Measurements from ENCODE around the gene IRGQ.
"Not testable (repeated sequence)": the region's sequence is repeated elsewhere in the genome, so short reads cannot be mapped to it uniquely, and the experiment has no call there.

The IRGQ gene

GRCh38 chr19:43595999-43596841 lies at the start of gene IRGQ, which contains the start of gene ZNF576:
TSS of gene IRGQ (minus strand) at chr19:43596134. CDS start at chr19:43595338, 796 bp downstream.
TSS of gene ZNF576 (plus strand) at chr19:43596595. CDS start at chr19:43597109, 514 bp downstream.
- peak; percentile 98 for DNase-seq

DNA sequence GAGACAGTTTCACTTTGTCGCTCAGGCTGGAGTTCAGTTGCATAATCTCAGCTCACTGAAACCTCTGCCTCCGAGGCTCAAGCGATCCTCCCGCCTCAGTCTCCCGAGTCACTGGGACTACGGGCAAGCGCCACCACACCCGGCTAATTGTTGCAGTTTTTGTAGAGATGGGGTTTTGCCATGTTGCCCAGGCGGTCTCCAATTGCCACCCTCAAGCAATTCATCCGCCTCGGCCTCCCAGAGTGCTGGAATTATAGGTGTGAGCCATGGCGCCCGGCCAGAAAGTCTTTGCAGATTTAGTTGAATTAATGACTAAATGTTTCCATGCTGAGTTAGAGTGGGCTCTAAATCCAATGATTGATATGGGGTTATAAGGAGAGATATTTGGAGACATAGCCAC lies 48.2 kb upstream of the IRGQ start:
- DNase-seq = no peak

DNA sequence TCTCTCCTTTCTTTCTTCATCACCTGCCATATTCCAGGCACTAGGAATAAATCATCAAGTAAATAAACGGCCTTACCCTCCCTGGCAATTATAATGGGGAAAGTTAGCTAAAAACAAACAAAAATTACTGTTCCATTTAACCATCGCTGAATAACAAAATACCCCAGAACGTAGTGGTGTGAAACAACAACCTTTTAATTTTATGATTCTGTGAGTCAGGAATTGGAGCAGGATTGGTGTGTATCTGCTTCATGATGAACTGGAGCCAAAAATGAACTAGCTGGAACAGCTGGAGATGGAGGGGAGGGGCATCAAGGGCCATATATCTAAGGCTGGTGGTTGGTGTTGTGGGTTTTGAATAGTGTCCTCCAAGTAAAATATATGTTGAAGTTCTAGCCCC lies 47.4 kb upstream of the IRGQ start:
- DNase-seq = no peak

DNA sequence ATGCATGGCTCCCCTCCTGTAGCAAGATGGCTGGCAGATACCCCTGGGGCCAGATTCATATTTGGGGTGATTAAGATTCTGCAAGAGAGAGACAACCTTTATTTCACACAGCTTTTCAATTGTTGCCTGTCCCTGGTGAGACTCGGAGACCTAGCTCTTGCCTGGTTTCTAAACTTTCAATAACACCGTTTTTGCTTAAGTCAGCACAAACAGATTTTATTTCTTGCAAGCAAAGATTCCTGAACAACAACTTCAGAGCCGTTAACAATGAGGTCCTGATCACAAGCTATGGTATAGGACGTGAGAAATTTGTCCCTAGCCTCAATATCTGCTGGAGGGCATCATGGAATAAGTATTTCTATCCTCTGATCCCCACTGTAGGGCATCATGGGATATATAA lies 46.6 kb upstream of the IRGQ start:
- no peak for DNase-seq

DNA sequence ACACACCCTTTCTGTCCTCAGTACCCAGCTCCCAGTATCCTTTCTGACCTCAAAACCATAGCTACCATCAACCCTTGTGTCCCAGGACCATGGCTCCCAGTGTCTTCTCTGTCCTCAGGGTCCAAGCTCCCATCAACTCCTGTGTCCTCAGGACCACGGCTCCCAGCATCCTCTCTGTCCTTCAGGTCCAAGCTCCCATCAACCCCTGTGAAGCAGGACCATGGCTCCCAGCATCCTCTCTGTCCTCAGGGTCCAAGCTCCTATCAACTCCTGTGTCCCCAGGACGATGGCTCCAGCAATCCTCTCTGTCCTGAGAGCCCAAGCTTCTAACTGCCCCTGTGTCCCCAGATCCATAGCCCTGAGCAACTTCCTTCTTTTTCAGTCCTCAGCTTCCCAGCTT lies 45.4 kb upstream of the IRGQ start:
- DNase-seq = no peak

- no peak for DNase-seq
These were observed 44.5 kb upstream of the IRGQ start for GRCh38 chr19:43640424-43640757.

- DNase-seq = no peak
These were observed 43.8 kb upstream of the IRGQ start, which contains the start of gene CADM4 for GRCh38 chr19:43639519-43640423. TSS of gene CADM4 (minus strand) at chr19:43639850. CDS start at chr19:43639790, 60 bp downstream.

DNA sequence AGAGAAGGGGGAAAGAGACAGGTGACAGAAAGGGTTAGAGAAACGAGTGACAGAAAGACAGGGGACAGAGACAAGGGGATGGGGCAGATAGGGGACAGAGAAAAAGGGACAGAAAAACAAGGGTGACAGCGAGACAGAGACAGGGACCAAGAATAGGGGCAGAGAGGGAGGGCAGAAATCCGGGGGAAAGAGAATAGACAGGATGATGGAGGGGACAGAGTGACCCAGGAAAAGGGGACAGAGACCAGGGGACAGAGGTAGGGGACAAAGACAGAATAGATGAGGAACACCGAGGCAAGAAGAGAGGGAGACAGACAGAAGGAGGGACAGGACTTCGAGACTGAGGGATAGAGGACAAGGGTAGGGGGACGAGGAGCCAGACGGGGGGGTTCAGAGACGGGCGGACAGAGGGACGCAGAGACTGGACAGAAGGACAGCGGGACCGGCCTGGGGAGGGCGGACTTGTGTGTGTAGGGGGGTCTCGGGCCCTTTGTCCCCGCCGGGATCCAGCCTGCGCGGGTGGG lies 43.1 kb upstream of the IRGQ start:
- DNase-seq = no peak

DNA sequence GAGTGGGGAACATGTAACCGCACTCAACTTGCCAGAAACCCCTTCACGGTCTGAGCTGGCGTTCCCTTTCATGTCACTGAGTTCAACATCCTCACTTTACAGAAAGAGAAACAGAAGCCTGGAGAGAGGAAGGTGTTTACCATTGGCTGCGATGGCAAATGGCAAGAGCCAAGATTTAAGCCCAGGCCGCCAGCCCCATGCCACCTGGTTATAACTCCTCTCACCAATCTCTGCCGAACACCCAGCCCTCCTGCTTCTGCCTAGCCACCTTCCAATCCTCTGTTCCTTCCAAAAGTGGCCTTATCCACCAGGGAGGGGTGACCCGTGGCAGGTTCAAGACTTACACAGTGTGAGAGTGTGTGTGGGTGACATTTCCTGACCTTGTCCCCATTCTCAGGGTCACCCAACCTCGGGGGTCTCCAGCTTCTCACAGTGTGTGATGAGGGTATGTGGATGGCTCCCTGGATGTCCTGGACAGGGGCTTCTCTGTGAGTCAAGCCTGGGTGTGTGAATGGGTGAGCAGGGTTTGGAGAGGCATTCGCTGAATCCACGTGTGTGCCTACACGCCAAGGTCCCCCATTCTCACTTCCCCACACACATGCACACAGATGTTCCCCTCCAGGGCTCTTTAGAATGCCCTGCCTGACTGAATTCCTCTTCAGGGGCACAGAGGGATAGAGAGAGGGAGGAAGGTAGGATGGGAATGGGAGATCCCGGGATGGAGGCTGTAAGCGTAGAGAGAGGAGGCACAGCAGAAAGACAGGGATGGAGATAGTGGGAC lies 42.5 kb upstream of the IRGQ start:
- no peak for DNase-seq

GRCh38 chr19:43636121-43636683 lies 40.3 kb upstream of the IRGQ start:
- no peak for DNase-seq

- not testable (repeated sequence) for DNase-seq
These were observed 39.6 kb upstream of the IRGQ start for GRCh38 chr19:43635561-43635940.

- no peak for DNase-seq
These were observed 39.1 kb upstream of the IRGQ start for GRCh38 chr19:43634872-43635560.

GRCh38 chr19:43634506-43634871 lies 38.6 kb upstream of the IRGQ start:
- DNase-seq = no peak

DNA sequence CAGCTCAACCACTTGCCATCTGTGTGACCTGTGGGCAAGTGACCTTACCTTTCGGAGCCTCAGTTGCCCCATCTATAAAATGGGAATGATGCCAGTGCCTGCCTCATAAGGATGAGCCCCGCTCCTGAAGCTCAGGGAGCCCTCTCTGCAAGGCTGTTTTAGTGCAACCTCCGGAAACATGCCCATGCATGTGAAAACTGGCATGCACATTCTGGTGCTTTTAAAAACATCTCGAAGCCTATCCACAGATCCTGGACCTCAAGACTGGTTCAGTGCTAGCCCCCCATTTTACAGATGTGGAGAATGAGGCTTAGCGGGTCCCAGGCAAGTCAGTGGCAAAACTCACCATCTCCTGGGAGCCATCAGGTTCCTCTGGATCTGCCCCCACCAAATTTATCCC lies 38.1 kb upstream of the IRGQ start:
- no peak for DNase-seq

- DNase-seq = no peak
These were observed 37.6 kb upstream of the IRGQ start for GRCh38 chr19:43633520-43633919.

- no peak for DNase-seq
These were observed 35.6 kb upstream of the IRGQ start for GRCh38 chr19:43631491-43631890.

- no peak for DNase-seq
These were observed 32.9 kb upstream of the IRGQ start for GRCh38 chr19:43628646-43629326.

DNA sequence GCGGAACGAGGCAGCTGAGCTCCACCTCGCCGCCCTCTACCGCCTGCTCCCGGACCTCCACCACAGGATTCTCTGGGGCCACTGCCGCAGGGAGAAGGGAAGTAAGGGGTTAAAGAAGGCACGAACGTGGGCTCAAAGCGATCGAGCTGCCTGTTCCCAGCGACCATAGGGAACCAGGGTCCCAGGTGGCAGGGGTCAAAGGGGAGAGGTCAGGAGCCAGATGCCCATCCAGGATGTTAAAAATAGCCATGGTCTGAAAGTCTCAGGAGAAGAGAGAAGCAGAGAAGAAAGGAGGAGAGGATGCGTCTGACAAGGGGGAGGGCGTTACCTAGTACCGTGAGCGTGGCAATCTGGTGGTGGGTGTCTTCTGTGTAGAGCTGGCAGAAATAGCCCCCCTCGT lies 30.9 kb upstream of the IRGQ start:
- DNase-seq = no peak

GRCh38 chr19:43625918-43626579 lies 30.1 kb upstream of the IRGQ start:
- no peak for DNase-seq

DNA sequence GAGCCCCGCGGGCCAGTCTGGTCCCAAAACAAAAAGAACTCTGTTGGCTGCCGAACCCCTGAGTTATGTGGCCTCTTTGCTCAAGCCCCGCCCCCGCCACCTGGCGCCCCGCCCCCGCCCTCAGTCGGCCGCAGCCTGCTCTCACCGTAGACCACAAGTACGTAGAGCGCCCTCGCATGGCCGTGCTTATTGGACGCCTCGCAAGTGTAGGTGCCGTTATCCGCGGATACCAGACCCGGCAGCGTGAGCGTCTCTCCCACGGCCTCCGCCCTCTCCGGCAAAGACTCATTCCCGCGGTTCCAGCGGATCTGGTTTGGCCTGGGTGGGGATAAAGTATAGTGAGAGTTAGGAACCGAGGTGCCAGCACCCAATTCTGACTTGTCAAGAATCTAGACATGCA lies 29.0 kb upstream of the IRGQ start:
- no peak for DNase-seq

All from GOT3 (cell line).